ENCODE results near the gene ADARB2.
"Not testable (repeated sequence)": the region's sequence is repeated elsewhere in the genome, so short reads cannot be mapped to it uniquely, and the experiment has no call there.

The ADARB2 gene

GRCh38 chr10:1161315-1161673 lies 576.0 kb downstream of the ADARB2 start:
- not testable (repeated sequence) for H2AFZ ChIP-seq (ENCODE audit: low read length, unreplicated experiment); H3K4me1 ChIP-seq (ENCODE audit: control insufficient read depth, insufficient read depth, low read length, unreplicated experiment); H3K27me3 ChIP-seq (ENCODE audit: insufficient read depth, low read length); H3K27ac ChIP-seq (ENCODE audit: low read depth, low read length); H3K79me2 ChIP-seq (ENCODE audit: control insufficient read depth, insufficient read depth, low read length, unreplicated experiment); H3K36me3 ChIP-seq (ENCODE audit: insufficient read depth, low read length); H3K4me3 ChIP-seq (ENCODE audit: low read depth, low read length)

GRCh38 chr10:1160561-1161314 lies 576.6 kb downstream of the ADARB2 start:
- Histone ChIP-seq H3K27ac (ENCODE audit: low read depth, low read length) (no peak overlapping the region), H3K27me3 (ENCODE audit: insufficient read depth, low read length) (0 out of 2 replicates have a peak, but pooled peaks cover 5% of the 10 kb centered on the region), H3K4me3 (ENCODE audit: low read depth, low read length) (no peak overlapping the region)

GRCh38 chr10:1159131-1160061 lies 577.9 kb downstream of the ADARB2 start:
- H3K79me2 ChIP-seq (ENCODE audit: control insufficient read depth, insufficient read depth, low read length, unreplicated experiment): no peaks in the 10 kb centered on the region
- H3K4me1 ChIP-seq (ENCODE audit: control insufficient read depth, insufficient read depth, low read length, unreplicated experiment): no peaks in the 10 kb centered on the region
- no peak overlapping the region for H2AFZ ChIP-seq (ENCODE audit: low read length, unreplicated experiment)
- H3K36me3 ChIP-seq (ENCODE audit: insufficient read depth, low read length): no peaks in the 10 kb centered on the region
- H3K27ac ChIP-seq (ENCODE audit: low read depth, low read length): no peak overlapping the region
- H3K27me3 ChIP-seq (ENCODE audit: insufficient read depth, low read length): peaks cover 15% of the 10 kb centered on the region
- H3K4me3 ChIP-seq (ENCODE audit: low read depth, low read length): no peak overlapping the region

More at GRCh38 chr10:1160561-1161314, 576.6 kb downstream of the ADARB2 start:
- no peaks in the 10 kb centered on the region for H3K36me3 ChIP-seq (ENCODE audit: insufficient read depth, low read length)
- no peak overlapping the region for H2AFZ ChIP-seq (ENCODE audit: low read length, unreplicated experiment)
- H3K4me1 ChIP-seq (ENCODE audit: control insufficient read depth, insufficient read depth, low read length, unreplicated experiment): no peaks in the 10 kb centered on the region
- H3K79me2 ChIP-seq (ENCODE audit: control insufficient read depth, insufficient read depth, low read length, unreplicated experiment): no peaks in the 10 kb centered on the region

- H3K27me3 ChIP-seq (ENCODE audit: insufficient read depth, low read length): peaks cover 22% of the 10 kb centered on the region
- not testable (repeated sequence) for H2AFZ ChIP-seq (ENCODE audit: low read length, unreplicated experiment); H3K79me2 ChIP-seq (ENCODE audit: control insufficient read depth, insufficient read depth, low read length, unreplicated experiment); H3K4me1 ChIP-seq (ENCODE audit: control insufficient read depth, insufficient read depth, low read length, unreplicated experiment); H3K27ac ChIP-seq (ENCODE audit: low read depth, low read length); H3K4me3 ChIP-seq (ENCODE audit: low read depth, low read length); H3K36me3 ChIP-seq (ENCODE audit: insufficient read depth, low read length)
These were observed 578.8 kb downstream of the ADARB2 start for GRCh38 chr10:1158536-1158935.

- Histone ChIP-seq H3K4me1 (ENCODE audit: control insufficient read depth, insufficient read depth, low read length, unreplicated experiment) (no peaks in the 10 kb centered on the region), H2AFZ (ENCODE audit: low read length, unreplicated experiment) (no peak overlapping the region), H3K36me3 (ENCODE audit: insufficient read depth, low read length) (no peaks in the 10 kb centered on the region), H3K4me3 (ENCODE audit: low read depth, low read length) (no peak overlapping the region), H3K27ac (ENCODE audit: low read depth, low read length) (no peak overlapping the region), H3K79me2 (ENCODE audit: control insufficient read depth, insufficient read depth, low read length, unreplicated experiment) (no peaks in the 10 kb centered on the region), H3K27me3 (ENCODE audit: insufficient read depth, low read length) (peaks cover 27% of the 10 kb centered on the region)
These were observed 579.3 kb downstream of the ADARB2 start for GRCh38 chr10:1158066-1158465.

- Histone ChIP-seq H3K79me2 (ENCODE audit: control insufficient read depth, insufficient read depth, low read length, unreplicated experiment) (no peaks in the 10 kb centered on the region), H3K27me3 (ENCODE audit: insufficient read depth, low read length) (peaks cover 30% of the 10 kb centered on the region), H3K4me1 (ENCODE audit: control insufficient read depth, insufficient read depth, low read length, unreplicated experiment) (no peaks in the 10 kb centered on the region), H3K27ac (ENCODE audit: low read depth, low read length) (no peak overlapping the region), H3K36me3 (ENCODE audit: insufficient read depth, low read length) (no peaks in the 10 kb centered on the region), H3K4me3 (ENCODE audit: low read depth, low read length) (no peak overlapping the region), H2AFZ (ENCODE audit: low read length, unreplicated experiment) (no peak overlapping the region)
These were observed 579.8 kb downstream of the ADARB2 start for GRCh38 chr10:1157615-1157933.

- no peak overlapping the region for H3K27ac ChIP-seq (ENCODE audit: low read depth, low read length)
- no peaks in the 10 kb centered on the region for H3K79me2 ChIP-seq (ENCODE audit: control insufficient read depth, insufficient read depth, low read length, unreplicated experiment)
- no peak overlapping the region for H3K4me3 ChIP-seq (ENCODE audit: low read depth, low read length)
- peaks cover 30% of the 10 kb centered on the region for H3K27me3 ChIP-seq (ENCODE audit: insufficient read depth, low read length)
- H3K36me3 ChIP-seq (ENCODE audit: insufficient read depth, low read length): no peaks in the 10 kb centered on the region
- H2AFZ ChIP-seq (ENCODE audit: low read length, unreplicated experiment): no peak overlapping the region
- no peaks in the 10 kb centered on the region for H3K4me1 ChIP-seq (ENCODE audit: control insufficient read depth, insufficient read depth, low read length, unreplicated experiment)
These were observed 580.3 kb downstream of the ADARB2 start for GRCh38 chr10:1156921-1157614.

- Histone ChIP-seq H3K27ac (ENCODE audit: low read depth, low read length) (no peak overlapping the region), H2AFZ (ENCODE audit: low read length, unreplicated experiment) (no peak overlapping the region), H3K27me3 (ENCODE audit: insufficient read depth, low read length) (peaks cover 30% of the 10 kb centered on the region), H3K4me3 (ENCODE audit: low read depth, low read length) (no peak overlapping the region), H3K36me3 (ENCODE audit: insufficient read depth, low read length) (no peaks in the 10 kb centered on the region), H3K79me2 (ENCODE audit: control insufficient read depth, insufficient read depth, low read length, unreplicated experiment) (no peaks in the 10 kb centered on the region), H3K4me1 (ENCODE audit: control insufficient read depth, insufficient read depth, low read length, unreplicated experiment) (no peaks in the 10 kb centered on the region)
These were observed 580.8 kb downstream of the ADARB2 start for GRCh38 chr10:1156616-1156886.

GRCh38 chr10:1155791-1156615 lies 581.3 kb downstream of the ADARB2 start:
- Histone ChIP-seq H3K79me2 (ENCODE audit: control insufficient read depth, insufficient read depth, low read length, unreplicated experiment) (no peaks in the 10 kb centered on the region), H2AFZ (ENCODE audit: low read length, unreplicated experiment) (no peak overlapping the region), H3K27ac (ENCODE audit: low read depth, low read length) (no peak overlapping the region), H3K4me1 (ENCODE audit: control insufficient read depth, insufficient read depth, low read length, unreplicated experiment) (no peaks in the 10 kb centered on the region), H3K27me3 (ENCODE audit: insufficient read depth, low read length) (peaks cover 30% of the 10 kb centered on the region), H3K4me3 (ENCODE audit: low read depth, low read length) (no peak overlapping the region), H3K36me3 (ENCODE audit: insufficient read depth, low read length) (no peaks in the 10 kb centered on the region)

GRCh38 chr10:1154531-1155295 lies 582.6 kb downstream of the ADARB2 start:
- Histone ChIP-seq H3K27ac (ENCODE audit: low read depth, low read length) (no peak overlapping the region), H3K36me3 (ENCODE audit: insufficient read depth, low read length) (no peaks in the 10 kb centered on the region), H3K79me2 (ENCODE audit: control insufficient read depth, insufficient read depth, low read length, unreplicated experiment) (no peaks in the 10 kb centered on the region), H3K27me3 (ENCODE audit: insufficient read depth, low read length) (peaks cover 30% of the 10 kb centered on the region), H3K4me1 (ENCODE audit: control insufficient read depth, insufficient read depth, low read length, unreplicated experiment) (no peaks in the 10 kb centered on the region), H2AFZ (ENCODE audit: low read length, unreplicated experiment) (no peak overlapping the region), H3K4me3 (ENCODE audit: low read depth, low read length) (no peak overlapping the region)
